ENCODE data around the gene ANKRD28.

- no peak for TF ChIP-seq EZH2 (optimal IDR thresholded peaks at IDR 0.05; ENCODE audit: low read depth, low read length)
- TF ChIP-seq CTCF (IDR thresholded peaks at IDR 0.05; ENCODE audit: low read length), result no peak
Measured at GRCh38 chr3:15757824-15758223, 40.0 kb downstream of the ANKRD28 start.
